GM15510 (cell line): ENCODE data around the gene INPP5B.

Experiments
- POLR2A ChIP-seq: IDR thresholded peaks from 3 replicates; pipeline ENCODE4 v1.6.1; 2011; ENCODE audit warnings: borderline replicate concordance; ENCODE audit not compliant: insufficient read length; ENCODE audit errors: extremely low read depth

INPP5B gene

DNA sequence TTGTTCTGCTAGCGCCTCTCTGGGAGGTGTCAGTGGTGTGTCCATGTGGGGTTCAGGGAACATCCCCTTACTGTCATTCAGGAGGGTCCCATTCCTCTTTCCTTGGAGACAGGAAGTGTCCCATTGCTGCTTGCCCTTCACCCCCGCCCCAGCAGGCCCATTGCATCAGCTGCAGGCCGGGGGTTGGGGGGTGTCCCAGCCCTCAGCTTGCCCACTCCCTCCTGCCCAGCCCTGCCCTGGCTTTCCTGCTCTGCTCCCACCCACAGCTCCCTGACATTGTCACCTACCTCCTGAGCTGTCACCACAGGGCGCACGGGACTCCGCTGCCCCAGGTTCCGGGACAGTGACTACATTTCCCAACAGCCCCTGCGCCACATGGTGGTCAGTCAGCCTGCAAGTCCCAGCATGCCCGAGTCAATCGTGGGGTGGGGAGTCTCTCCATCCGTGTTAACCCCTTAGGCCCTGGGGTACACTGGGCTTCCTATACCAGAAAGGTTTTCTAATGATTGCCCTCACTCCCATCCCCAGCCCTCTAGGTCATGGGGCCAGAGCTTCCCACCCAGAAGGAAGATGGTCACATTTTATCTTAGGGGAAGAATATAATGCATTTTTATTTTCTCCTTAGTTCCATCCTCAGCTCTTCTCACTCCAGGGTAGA is at the start of gene INPP5B:
Gene INPP5B (minus strand): TSS at position 351 of the 658 bp plus-strand sequence. CDS start 745 bp downstream, outside the sequence.
- TF ChIP-seq POLR2A: peak; percentile 54

DNA sequence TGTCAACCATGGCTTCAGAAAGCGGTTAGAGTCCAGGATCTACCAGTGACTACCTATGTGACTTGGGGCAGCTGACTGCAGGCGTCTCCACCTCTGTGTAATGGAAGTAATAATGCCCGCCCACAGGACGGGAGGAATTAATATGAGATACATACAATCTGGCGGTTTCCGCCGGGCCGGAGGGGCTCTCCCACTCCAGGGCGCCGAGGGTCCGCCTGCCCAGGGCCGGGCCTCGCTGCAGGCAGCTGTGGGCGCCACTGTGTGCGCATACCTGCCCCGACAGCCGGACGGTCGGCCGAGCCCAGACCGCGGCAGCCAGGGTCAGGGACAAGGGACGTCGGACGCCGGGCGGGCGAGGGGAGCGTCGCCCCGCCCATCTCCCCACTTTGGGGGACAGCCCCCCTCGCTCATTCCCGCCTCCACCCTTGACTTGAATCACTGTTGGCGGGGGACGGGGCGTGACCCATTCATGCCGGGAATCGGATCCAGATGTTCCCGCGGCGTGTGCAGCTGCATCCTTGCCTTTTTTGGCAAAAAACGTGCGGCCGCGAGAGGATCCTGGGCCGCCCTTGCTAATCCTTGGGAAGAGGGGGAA is 49.0 kb upstream of the INPP5B start:
- TF ChIP-seq POLR2A: no peak

DNA sequence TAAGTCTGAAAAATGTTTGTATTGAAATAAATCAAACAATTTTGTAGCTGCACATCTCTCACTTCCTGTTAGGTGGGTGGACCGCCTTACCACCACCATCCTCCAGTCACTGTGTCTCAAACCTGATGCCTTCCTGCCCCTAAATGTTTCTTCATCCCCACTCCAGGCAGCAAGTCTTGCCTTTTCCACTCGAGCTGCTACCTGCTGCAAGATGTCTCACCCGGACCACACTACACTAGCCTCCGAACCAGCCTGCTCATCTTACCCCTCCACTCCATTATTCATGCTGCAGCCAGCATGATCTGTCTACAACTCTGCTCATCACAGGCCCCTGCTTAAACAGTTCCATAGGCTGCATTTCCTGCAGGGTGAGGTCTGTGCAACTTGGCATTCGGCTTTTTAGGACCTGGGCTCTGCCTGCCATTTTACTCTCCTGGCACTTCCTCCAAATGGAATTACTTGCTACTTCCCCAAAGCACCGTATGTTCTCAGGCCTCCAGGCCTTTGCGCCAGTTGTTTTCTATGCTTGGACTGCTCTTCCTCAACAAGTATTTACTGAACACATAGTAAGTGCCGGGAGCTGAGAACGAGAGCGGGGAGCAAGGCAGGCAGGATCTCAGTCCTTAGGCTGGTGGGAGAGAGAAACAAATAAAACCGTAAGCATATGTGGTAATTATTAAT is 48.2 kb upstream of the INPP5B start:
- TF ChIP-seq POLR2A: no peak

DNA sequence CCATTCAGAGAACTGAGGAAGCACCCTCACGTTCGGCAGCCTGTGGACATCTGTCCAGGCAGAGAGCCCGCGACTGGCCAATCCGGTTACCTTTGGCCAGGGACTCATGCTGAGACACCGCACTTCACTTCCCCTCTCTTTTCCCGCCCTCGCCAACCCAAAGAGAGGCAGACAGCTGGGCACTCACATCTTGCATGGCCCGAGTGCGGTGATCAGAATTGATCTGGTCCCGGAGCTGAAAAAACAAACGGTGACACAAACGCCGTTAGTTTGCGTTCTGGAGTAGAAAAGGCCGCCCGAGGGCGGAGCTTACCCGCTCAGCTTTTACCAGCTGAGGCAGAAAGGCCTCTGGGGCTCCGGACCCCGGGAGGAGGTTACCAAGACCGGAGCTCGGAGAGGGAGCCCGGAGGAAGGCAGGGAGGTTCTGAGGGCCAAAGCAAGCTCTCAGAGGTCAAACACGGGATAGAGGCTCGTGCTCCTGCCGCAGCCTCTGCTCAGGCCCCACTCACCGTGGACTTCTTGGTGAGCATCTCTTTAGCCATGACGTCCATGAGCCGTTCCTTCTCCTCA is 42.6 kb upstream of the INPP5B start:
- no peak for TF ChIP-seq POLR2A

DNA sequence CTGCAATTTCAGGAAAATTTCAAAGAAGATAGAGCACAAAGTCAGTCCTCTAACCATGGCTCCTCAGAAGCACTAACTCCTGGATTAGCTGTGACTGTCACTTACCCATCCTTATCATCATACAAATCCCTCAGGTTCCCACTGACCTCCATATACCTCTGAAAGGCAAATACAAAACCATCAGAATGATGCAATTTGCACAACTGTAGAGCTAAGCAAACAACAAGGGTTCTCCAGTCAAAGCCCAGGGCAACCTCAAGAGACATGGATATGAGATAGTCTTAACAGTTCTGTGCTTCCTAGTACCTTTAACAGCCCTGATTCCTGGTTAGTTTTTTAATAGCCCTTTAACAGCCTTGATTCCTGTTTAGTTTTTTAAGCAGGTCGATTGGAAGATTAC is 40.8 kb upstream of the INPP5B start:
- TF ChIP-seq POLR2A: no peak

DNA sequence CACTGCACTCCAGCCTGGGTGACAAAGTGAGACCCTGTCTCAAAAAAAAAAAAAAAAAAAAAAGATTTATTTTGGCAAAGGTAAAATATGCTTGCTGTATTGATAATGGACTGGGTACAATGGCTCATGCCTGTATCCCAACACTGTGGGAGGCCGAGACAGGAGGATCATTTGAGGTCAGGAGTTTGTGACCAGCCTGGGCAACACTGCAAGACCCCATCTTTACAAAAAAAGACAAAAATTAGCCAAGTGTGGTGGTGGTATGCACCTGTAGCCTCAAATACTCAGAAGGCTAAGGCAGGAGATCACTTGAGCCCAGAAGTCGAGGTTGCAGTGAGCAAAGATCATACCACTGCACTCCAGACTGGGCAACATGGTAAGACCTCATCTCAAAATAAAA is 36.7 kb upstream of the INPP5B start:
- TF ChIP-seq POLR2A: no peak

DNA sequence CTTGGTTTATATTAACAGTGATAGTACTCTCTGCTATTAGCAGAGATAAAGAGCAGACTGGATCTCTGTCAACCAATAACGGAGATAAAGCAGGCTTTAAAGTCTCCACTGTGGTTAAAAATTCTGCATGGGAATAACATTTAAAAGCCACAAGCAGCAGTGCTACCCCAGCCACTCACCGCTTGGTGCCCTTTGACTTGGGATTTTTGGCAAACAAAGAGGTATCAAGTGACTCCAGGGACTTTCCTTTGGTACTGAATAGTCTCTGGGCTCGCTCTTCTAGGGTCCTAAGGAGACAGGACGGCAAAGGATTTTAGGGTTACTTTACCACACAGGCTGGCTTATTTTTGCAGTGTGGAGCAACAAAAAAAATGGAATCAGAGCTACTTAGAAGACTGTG is 31.7 kb upstream of the INPP5B start:
- TF ChIP-seq POLR2A: no peak

DNA sequence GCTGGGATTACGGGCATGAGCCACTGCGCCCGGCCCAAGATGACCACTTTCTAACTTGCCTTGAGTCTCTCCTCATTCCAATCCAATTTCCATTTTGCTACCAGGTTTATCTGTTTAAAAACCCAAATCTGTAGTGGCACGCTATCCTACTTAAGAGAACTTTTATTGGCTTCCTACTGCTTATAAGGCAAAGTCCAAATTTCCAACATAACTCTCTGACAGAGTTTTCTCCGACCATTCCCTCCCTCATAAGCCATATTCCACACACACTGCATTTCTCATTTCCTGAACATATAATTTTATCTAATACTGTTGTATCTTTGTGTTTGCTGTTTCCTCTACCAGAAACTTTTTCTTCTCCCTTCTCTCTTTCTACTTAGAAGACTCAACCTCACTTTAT is 27.7 kb upstream of the INPP5B start:
- no peak for TF ChIP-seq POLR2A

DNA sequence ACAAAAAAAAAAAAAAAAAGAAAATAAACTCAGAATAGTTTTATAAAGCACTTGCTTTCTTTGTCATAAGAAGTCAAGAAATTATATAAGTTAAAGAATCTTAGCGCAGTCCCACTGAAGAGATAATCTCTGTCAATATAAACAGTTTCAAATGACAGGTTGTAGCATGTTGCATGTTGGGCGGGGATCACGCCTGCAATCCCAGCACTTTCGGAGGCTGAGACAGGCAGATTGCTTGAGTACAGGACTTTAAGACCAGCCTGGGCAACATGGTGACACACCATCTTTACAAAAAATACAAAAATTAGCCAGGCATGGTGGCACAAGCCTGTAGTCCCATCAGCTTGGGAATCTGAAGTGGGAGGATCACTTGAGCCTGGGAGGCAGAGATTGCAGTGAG is 18.4 kb upstream of the INPP5B start:
- TF ChIP-seq POLR2A: no peak

DNA sequence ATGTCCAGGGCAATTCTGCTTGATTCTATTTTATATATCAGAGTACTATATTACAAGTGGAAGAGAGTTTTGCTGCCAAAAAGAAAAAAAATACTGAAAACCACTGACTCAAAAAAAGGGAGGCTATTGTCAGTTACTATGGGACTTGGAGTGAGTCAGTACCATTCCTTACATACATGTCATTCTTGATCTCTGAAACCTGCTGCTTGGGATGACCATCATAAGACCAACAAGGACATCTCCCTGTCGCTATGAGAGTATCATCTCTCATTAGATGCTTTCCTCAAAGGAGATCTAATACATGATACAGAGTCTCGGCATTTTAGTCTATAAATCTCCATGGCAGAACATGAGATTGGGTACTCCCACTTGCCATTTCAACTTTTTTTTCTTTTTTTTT is 11.8 kb upstream of the INPP5B start:
- no peak for TF ChIP-seq POLR2A

DNA sequence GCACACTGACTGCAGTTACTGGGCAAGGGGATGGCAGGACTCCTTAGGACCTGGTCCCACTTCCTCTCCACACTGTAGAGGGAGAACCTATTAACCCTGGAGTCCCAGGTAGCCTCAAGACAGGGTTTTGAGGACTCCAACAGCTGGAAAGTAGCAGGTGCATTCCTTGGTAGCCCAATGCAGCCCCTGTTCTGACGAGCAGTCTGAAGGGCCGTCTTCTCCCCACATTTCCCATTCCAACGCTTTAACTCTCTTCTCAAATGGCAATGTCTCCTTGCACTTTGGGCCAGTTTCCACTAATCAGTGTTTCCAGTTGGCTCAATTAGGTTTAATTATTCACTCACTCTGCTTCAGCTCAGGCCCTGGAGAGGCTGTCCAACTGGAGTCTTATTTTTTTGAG is 8.8 kb upstream of the INPP5B start:
- no peak for TF ChIP-seq POLR2A

DNA sequence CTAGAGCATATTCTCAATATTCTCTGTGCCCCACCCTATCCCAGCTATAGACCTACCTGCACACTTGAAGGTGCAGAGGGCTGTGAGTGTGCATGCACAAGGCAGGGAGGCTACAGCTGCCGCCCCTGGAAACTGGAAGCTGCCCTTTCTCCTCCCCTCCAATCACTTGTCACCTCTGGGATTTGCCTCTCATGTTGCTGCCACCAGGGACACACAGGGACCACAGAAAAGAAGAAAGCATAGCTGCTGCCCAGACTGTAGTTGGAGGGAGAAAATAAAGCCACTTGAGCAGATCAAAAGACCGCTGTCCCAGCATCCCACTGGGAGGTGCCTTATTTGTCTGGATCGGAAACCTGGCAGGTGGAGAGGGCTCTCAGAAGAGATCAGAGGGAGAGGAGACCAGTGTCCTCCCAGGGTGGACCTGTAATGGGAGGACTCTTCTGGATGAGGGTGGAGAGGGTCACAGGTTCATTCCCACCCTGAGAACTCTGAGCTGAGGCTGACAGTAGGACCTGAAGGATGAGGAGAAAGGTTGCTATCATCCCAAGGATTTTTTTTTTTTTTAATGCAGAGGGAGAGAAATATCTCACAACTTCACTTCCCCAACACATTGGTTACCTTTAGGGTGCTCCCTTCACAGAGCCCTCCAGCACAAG is 7.6 kb upstream of the INPP5B start:
- TF ChIP-seq POLR2A: no peak

DNA sequence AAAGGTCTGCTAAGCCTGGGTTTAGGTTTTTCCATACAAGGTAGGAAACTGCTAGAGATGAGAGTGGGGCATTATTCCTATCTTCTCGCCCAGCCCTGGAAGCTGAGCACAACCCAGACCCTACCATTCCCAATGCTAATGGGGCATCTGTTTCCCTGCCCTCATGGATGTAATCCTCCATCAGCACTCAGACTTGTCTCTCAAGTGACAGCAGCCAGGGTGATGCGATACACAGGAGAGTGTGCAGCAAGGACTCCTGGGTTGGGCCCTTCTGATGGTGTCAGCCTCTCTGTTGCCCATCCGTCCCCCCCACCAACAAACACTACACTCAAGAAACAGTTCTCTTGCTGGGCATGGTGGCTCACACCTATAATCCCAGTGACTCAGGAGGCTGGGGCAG is 5.9 kb upstream of the INPP5B start:
- TF ChIP-seq POLR2A: no peak

DNA sequence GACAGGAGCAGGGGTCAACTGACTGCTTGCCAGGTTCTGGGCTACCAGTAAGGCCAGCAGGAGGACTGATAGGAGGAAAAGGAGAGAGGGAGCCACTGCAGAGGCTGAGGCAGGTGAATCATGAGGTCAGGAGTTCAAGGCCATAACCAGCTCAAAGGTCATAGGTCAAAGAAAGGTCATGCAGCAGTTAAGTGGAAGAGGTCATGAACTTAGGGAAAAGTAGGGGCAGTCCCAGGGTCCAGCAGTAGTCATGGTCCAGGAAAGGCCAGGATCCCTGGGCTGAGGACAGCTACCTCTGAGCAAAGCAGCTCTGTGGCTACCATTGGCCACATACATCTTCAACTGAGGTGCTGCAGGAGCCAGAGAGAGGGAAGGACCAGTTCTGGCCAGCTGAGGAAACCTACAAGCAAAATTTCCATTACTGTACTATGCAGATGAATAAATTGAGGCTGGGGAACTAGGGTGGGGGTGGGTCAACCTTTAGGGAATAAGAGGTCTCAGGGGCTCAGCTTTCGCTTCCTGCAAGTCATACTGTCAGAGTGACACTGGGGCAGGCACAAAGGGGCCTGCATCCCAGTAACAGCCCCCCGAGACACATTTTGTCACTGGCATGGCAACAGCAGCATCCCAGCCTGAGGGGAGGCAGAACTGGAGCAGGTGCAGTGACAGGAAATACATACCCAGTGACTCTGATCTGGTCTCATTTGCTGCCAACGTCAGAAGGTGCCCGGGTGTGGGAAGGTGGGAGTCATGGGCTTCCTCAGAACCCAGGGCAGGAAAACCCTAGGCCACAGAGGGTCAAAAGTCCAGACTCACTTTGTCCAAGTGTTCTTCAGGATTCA is 5.2 kb upstream of the INPP5B start:
- TF ChIP-seq POLR2A: no peak

DNA sequence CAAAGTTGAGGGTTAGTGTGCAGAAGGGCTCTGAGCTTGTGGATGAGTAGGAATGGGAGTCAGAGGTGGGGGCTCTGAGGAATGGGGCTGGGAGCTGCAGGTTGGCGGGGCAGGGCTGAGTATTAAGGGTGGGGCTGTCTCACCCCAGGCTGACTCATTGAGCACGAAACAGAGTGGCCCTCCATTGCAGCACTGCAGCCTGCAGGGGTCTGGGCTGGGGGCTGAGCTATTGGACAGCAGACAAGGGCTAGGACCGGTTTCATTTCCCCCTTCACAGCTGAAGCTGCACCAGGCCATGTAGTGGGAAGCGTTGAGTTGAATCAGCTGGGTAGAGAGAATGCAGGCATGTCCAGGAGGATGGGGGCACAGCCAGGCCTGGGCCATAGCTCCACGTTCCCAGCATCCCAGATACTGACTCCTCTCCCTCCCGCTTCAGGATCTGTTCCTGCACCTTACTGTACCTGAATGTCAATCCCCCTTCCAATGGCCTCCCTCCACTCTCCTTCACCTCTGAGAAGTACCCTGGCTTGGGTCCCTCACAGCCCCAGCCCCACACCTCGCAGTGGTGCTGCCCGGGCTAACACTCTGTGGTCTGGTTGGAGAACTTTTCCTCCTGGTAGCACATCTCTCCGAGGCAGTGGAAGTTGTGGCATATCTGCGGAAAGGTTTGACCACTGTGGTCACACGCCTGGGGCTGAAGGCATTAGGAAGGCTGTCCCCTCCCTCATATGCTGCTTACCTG is 4.4 kb upstream of the INPP5B start:
- no peak for TF ChIP-seq POLR2A
